GM12801 (cell line): ENCODE measurements around the gene EIF5.

ENCODE experiments used
- CTCF ChIP-seq: IDR thresholded peaks from one replicate; pipeline ENCODE4 v1.5.1; 2011; ENCODE audit warnings: control low read depth; ENCODE audit not compliant: insufficient read length; ENCODE audit errors: extremely low read depth

The EIF5 gene

GRCh38 chr14:103341250-103342129 is 7.5 kb downstream of the EIF5 start:
- no peak for TF ChIP-seq CTCF

- no peak for TF ChIP-seq CTCF
These were observed 9.3 kb downstream of the EIF5 start for GRCh38 chr14:103343164-103343879.

GRCh38 chr14:103343905-103344797 is 10.1 kb downstream of the EIF5 start:
- TF ChIP-seq CTCF = no peak

GRCh38 chr14:103346286-103346685 is 12.2 kb downstream of the EIF5 start:
- no peak for TF ChIP-seq CTCF

- TF ChIP-seq CTCF = no peak
These were observed 13.2 kb downstream of the EIF5 start for GRCh38 chr14:103347091-103347815.

GRCh38 chr14:103348154-103348553 is 14.1 kb downstream of the EIF5 start:
- TF ChIP-seq CTCF = no peak
